ENCODE results near the gene RAPGEF6. TPM values are rescaled to one million over a fixed set of nuclear protein-coding genes. Genes with fewer than 3 reads are reported as not detected.

RAPGEF6 gene
- total RNA-seq, 6 donors from 2014 or later, result 16.4 to 49.4 (median 31.6) TPM

GRCh38 chr5:131541762-131542161 is 93.3 kb downstream of the RAPGEF6 start:
- no peaks in the 10 kb centered on the region for H3K9me3 ChIP-seq
- H3K36me3 ChIP-seq, result no peaks in the 10 kb centered on the region
- peaks cover 0 to 4% (median 0%) of the 10 kb centered on the region in 4 donors for H3K4me1 ChIP-seq
- ATAC-seq (ENCODE audit: low FRiP score in 2 of 2) (no peak), DNase-seq (no peak)
- H3K4me3 ChIP-seq, result no peak overlapping the region
- H3K27ac ChIP-seq, result no peak overlapping the region
- 80 to 88% methylated on average over 1 of the region's 1 CpG for WGBS, 2 donors
- no peak for TF ChIP-seq POLR2A (IDR thresholded peaks at IDR 0.05)
- TF ChIP-seq POLR2AphosphoS5 (IDR thresholded peaks at IDR 0.05), result no peak
- no peak for TF ChIP-seq CTCF (IDR thresholded peaks at IDR 0.05)
- no peak for TF ChIP-seq EP300 (IDR thresholded peaks at IDR 0.05)
- H3K27me3 ChIP-seq, result no peaks in the 10 kb centered on the region

- H3K27me3 ChIP-seq, result no peaks in the 10 kb centered on the region
- TF ChIP-seq POLR2A (IDR thresholded peaks at IDR 0.05), result no peak
- TF ChIP-seq POLR2AphosphoS5 (IDR thresholded peaks at IDR 0.05), result no peak
- TF ChIP-seq EP300 (IDR thresholded peaks at IDR 0.05), result no peak
- TF ChIP-seq CTCF (IDR thresholded peaks at IDR 0.05), result no peak
- no peaks in the 10 kb centered on the region for H3K9me3 ChIP-seq
- H3K4me3 ChIP-seq, result no peak overlapping the region
- H3K27ac ChIP-seq, result no peak overlapping the region
- no peak for ATAC-seq (ENCODE audit: low FRiP score in 2 of 2)
- no peaks in the 10 kb centered on the region for H3K36me3 ChIP-seq
- no peak for DNase-seq
- peaks cover 0 to 4% (median 1%) of the 10 kb centered on the region in 4 donors for H3K4me1 ChIP-seq
Observed at GRCh38 chr5:131541071-131541470, 94.0 kb downstream of the RAPGEF6 start.

- Histone ChIP-seq H3K4me3 (no peak overlapping the region), H3K36me3 (no peaks in the 10 kb centered on the region), H3K4me1 (peaks cover 0 to 5% (median 4%) of the 10 kb centered on the region in 4 donors), H3K9me3 (no peaks in the 10 kb centered on the region), H3K27me3 (no peaks in the 10 kb centered on the region), H3K27ac (peak overlapping the region in 1 of 4 donors; percentile 17)
- TF ChIP-seq EP300 (IDR thresholded peaks at IDR 0.05) (no peak), CTCF (IDR thresholded peaks at IDR 0.05) (no peak), POLR2A (IDR thresholded peaks at IDR 0.05) (no peak), POLR2AphosphoS5 (IDR thresholded peaks at IDR 0.05) (no peak)
- ATAC-seq (ENCODE audit: low FRiP score in 2 of 2) (no peak), DNase-seq (no peak)
- WGBS, 2 donors, result 88 to 91% methylated on average over 1 of the region's 1 CpG
Observed at GRCh38 chr5:131539251-131539650, 95.8 kb downstream of the RAPGEF6 start.

- Histone ChIP-seq H3K4me1 (peaks cover 0 to 5% (median 5%) of the 10 kb centered on the region in 4 donors), H3K36me3 (no peaks in the 10 kb centered on the region), H3K27ac (peak overlapping the region in 1 of 4 donors; percentile 17), H3K27me3 (no peaks in the 10 kb centered on the region), H3K4me3 (no peak overlapping the region), H3K9me3 (no peaks in the 10 kb centered on the region)
- DNase-seq (no peak), ATAC-seq (ENCODE audit: low FRiP score in 2 of 2) (peak; percentile 38 to 53)
- WGBS, 2 donors, result 54 to 70% methylated on average over 3 of the region's 3 CpGs
- TF ChIP-seq EP300 (IDR thresholded peaks at IDR 0.05) (no peak), POLR2A (IDR thresholded peaks at IDR 0.05) (no peak), POLR2AphosphoS5 (IDR thresholded peaks at IDR 0.05) (no peak), CTCF (IDR thresholded peaks at IDR 0.05) (no peak)
Observed at GRCh38 chr5:131538177-131538593, 96.8 kb downstream of the RAPGEF6 start.

- Histone ChIP-seq H3K36me3 (no peaks in the 10 kb centered on the region), H3K27ac (no peak overlapping the region), H3K27me3 (no peaks in the 10 kb centered on the region), H3K4me3 (no peak overlapping the region), H3K9me3 (no peaks in the 10 kb centered on the region), H3K4me1 (peaks cover 0 to 15% (median 11%) of the 10 kb centered on the region in 4 donors)
- no peak for TF ChIP-seq POLR2A (IDR thresholded peaks at IDR 0.05)
- TF ChIP-seq EP300 (IDR thresholded peaks at IDR 0.05), result no peak
- no peak for TF ChIP-seq POLR2AphosphoS5 (IDR thresholded peaks at IDR 0.05)
- no peak for TF ChIP-seq CTCF (IDR thresholded peaks at IDR 0.05)
- ATAC-seq (ENCODE audit: low FRiP score in 2 of 2) (no peak), DNase-seq (no peak)
- 79 to 87% methylated on average over 2 of the region's 2 CpGs for WGBS, 2 donors
Observed at GRCh38 chr5:131536850-131537448, 98.1 kb downstream of the RAPGEF6 start.
